HG03521 (cell line): ENCODE data around the gene VANGL1.

ENCODE experiments used
- ATAC-seq: cut with Tn5 transposase; IDR thresholded peaks from one replicate; pipeline ENCODE4 v1.9.1; 2021; ENCODE audit warnings: mild to moderate bottlenecking, moderate library complexity; ENCODE audit not compliant: unreplicated experiment

The VANGL1 gene

GRCh38 chr1:115643666-115644065 is 1.9 kb downstream of the VANGL1 start:
- ATAC-seq: no peak

GRCh38 chr1:115644109-115644508 is 2.3 kb downstream of the VANGL1 start:
- ATAC-seq: no peak

GRCh38 chr1:115647047-115647446 is 5.3 kb downstream of the VANGL1 start:
- no peak for ATAC-seq

- ATAC-seq: no peak
Measured at GRCh38 chr1:115647507-115647906, 5.7 kb downstream of the VANGL1 start.

GRCh38 chr1:115647919-115648650 is 6.3 kb downstream of the VANGL1 start:
- no peak for ATAC-seq

GRCh38 chr1:115648717-115649691 is 7.2 kb downstream of the VANGL1 start:
- ATAC-seq: peak; percentile 83

GRCh38 chr1:115649964-115650363 is 8.2 kb downstream of the VANGL1 start:
- no peak for ATAC-seq

GRCh38 chr1:115650961-115651360 is 9.2 kb downstream of the VANGL1 start:
- ATAC-seq: no peak

- no peak for ATAC-seq
Measured at GRCh38 chr1:115651391-115651790, 9.6 kb downstream of the VANGL1 start.

- no peak for ATAC-seq
Measured at GRCh38 chr1:115652236-115652788, 10.5 kb downstream of the VANGL1 start.

- ATAC-seq: no peak
Measured at GRCh38 chr1:115654125-115654524, 12.4 kb downstream of the VANGL1 start.

- ATAC-seq: no peak
Measured at GRCh38 chr1:115654663-115655305, 13.0 kb downstream of the VANGL1 start.

- ATAC-seq: no peak
Measured at GRCh38 chr1:115655306-115655663, 13.5 kb downstream of the VANGL1 start.

- ATAC-seq: no peak
Measured at GRCh38 chr1:115655916-115656315, 14.1 kb downstream of the VANGL1 start.

- no peak for ATAC-seq
Measured at GRCh38 chr1:115656461-115657077, 14.8 kb downstream of the VANGL1 start.

GRCh38 chr1:115658646-115659045 is 16.9 kb downstream of the VANGL1 start:
- no peak for ATAC-seq

GRCh38 chr1:115660151-115660550 is 18.4 kb downstream of the VANGL1 start:
- ATAC-seq: no peak

GRCh38 chr1:115661157-115661556 is 19.4 kb downstream of the VANGL1 start:
- no peak for ATAC-seq

GRCh38 chr1:115665319-115666096 is 23.7 kb downstream of the VANGL1 start:
- no peak for ATAC-seq

GRCh38 chr1:115666206-115666605 is 24.4 kb downstream of the VANGL1 start:
- ATAC-seq: no peak
